ENCODE measurements around the gene NSG2.

The NSG2 gene

DNA sequence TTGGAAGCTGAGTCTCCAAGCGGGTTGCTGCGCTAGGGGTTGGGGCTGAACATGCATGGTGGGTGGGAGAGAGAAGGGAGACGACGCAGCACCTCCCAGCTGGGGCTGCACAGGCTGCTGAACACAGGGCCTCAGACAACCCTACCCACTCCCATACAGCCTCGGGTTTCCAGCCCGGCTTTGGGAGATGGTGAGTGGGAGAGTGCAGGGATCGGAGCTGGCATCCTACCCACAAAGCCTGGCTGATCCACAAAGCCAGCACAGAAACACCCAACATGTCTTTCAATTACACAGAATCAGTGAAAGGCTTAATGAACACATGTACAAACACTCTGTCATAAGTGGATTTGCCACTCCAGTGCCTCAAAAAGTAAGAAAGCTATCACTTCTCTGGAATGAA lies 64.8 kb downstream of the NSG2 start:
- TF ChIP-seq, protein P1, sequence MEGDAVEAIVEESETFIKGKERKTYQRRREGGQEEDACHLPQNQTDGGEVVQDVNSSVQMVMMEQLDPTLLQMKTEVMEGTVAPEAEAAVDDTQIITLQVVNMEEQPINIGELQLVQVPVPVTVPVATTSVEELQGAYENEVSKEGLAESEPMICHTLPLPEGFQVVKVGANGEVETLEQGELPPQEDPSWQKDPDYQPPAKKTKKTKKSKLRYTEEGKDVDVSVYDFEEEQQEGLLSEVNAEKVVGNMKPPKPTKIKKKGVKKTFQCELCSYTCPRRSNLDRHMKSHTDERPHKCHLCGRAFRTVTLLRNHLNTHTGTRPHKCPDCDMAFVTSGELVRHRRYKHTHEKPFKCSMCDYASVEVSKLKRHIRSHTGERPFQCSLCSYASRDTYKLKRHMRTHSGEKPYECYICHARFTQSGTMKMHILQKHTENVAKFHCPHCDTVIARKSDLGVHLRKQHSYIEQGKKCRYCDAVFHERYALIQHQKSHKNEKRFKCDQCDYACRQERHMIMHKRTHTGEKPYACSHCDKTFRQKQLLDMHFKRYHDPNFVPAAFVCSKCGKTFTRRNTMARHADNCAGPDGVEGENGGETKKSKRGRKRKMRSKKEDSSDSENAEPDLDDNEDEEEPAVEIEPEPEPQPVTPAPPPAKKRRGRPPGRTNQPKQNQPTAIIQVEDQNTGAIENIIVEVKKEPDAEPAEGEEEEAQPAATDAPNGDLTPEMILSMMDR (IDR thresholded peaks at IDR 0.05; ENCODE audit: low read depth, low read length), result no peak
- Histone ChIP-seq H3K9me3 (no peaks in the 10 kb centered on the region), H3K4me1 (no peaks in the 10 kb centered on the region; the same call in 1 of the 2 replicates), H3K36me3 (peaks cover 81% of the 10 kb centered on the region), H3K4me3 (ENCODE audit: low read depth, low read length) (no peak overlapping the region), H3K27me3 (no peaks in the 10 kb centered on the region)
- no peak for DNase-seq

DNA sequence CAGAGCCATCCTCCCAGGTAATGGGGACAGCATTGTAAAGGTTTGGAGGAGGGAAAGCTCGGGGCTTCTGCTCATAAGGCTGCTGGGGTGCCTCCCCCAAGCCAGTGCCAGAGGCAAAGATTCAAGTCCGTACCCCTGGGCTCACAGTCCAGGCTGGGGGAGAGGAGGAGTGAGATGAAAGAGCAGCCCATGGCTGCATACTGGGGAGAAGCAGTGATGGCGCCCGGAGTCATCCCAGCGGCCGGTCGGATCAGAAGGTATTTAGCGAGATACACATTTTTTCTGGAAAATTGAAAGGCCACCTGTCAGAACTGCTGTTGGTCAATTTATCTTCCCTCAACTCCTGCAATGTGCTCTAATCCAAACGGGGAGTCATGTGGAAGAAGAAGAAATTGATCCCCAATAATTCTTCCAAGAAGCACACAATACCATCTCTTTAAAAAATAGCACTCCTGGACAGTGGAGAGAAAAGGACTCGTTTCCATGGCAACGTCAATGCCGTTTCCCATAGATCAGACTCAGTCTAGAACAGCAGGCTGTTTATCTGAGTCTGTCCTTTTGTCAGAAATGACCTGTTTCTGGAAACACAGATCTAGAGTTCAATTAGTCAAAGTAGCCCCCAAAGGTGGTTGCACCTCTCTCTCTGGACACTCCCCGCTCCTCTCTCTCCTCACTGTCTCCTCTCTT lies 65.9 kb downstream of the NSG2 start:
- DNase-seq, result no peak
- Histone ChIP-seq H3K36me3 (peaks cover 74% of the 10 kb centered on the region), H3K9me3 (no peaks in the 10 kb centered on the region), H3K4me3 (ENCODE audit: low read depth, low read length) (no peak overlapping the region), H3K4me1 (no peaks in the 10 kb centered on the region; the same call in 1 of the 2 replicates), H3K27me3 (no peaks in the 10 kb centered on the region)
- TF ChIP-seq, protein P1 (IDR thresholded peaks at IDR 0.05; ENCODE audit: low read depth, low read length), result no peak

DNA sequence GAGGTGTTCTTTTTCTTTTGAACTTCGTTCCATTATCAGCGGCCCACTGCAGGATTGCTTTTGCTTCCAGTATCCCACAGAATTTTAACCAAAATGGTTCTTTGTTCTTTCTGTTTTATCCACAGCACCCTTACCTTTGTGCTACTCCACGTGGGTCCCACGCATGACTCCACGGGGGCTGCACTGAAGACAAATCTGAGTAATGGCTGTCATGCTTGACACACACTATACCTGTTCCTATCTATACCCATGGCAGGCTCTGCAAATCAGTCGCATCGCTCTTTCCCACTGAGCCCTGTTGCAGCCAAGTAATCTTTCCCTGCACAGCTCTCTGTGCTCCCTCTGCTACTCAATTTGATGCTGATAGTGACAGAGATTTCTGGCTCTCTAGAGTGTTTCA lies 69.7 kb downstream of the NSG2 start:
- TF ChIP-seq, protein P1 (IDR thresholded peaks at IDR 0.05; ENCODE audit: low read depth, low read length), result no peak
- DNase-seq, result no peak
- Histone ChIP-seq H3K27me3 (no peaks in the 10 kb centered on the region), H3K4me1 (peaks cover 17% of the 10 kb centered on the region), H3K4me3 (ENCODE audit: low read depth, low read length) (no peak overlapping the region), H3K36me3 (peaks cover 42% of the 10 kb centered on the region), H3K9me3 (no peaks in the 10 kb centered on the region)

DNA sequence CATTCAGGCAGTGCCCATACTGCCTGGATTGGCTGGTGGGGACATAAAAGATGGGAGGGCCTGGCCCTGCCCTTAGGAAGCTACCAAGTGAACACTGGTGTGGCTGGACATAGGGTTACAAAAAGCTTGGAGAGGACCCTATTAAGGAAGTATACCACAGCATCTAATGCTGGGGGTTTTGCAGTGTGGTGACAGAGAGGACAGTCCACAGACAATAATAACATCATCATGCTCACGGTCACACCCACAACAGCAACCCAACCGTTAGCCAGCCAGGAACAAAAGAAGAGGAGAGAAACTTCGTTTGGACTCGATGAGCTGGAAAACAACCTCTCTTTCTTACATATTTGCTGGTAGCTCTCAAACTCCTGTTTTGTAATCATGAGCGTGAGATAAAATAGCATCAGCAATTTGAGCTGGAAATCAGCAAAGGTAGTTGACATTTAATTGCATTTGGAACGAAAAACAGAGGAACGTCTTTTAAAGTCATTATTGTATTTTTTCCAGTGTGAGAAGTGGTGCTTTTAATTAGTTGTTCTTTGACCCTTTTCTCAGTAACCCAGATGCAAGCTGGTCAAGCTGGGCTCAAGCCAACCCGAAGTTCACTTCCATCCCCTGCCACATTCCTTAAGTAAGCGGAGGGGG lies 73.4 kb downstream of the NSG2 start:
- H3K36me3 ChIP-seq, result peaks cover 8% of the 10 kb centered on the region
- H3K4me3 ChIP-seq (ENCODE audit: low read depth, low read length), result no peak overlapping the region
- TF ChIP-seq, protein P1 (IDR thresholded peaks at IDR 0.05; ENCODE audit: low read depth, low read length), result no peak
- no peaks in the 10 kb centered on the region for H3K9me3 ChIP-seq
- H3K4me1 ChIP-seq, result peaks cover 26% of the 10 kb centered on the region
- no peak for DNase-seq
- H3K27me3 ChIP-seq, result no peaks in the 10 kb centered on the region

DNA sequence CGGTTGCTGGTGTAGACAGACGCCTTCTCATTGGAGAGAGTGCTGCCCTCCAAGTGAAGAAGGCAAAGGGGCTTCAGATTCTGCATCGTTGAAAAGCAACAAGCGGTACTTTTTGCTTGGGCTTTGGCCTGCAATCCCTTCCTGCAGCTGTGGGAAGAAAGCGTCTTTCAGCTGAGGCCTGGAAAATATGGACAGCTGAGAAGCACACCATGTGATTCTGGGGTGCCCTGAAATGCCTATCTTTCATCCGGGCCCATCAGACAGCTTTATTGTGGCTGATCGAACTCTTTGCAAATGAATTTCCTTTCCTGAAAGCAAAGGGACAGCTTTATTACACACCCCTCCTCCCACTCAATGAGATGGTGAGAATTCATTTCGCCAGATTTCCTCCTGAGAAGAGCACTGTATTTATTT lies 74.0 kb downstream of the NSG2 start:
- DNase-seq, result no peak
- Histone ChIP-seq H3K36me3 (peaks cover 5% of the 10 kb centered on the region), H3K27me3 (no peaks in the 10 kb centered on the region), H3K9me3 (no peaks in the 10 kb centered on the region), H3K4me1 (peaks cover 26% of the 10 kb centered on the region), H3K4me3 (ENCODE audit: low read depth, low read length) (no peak overlapping the region)
- TF ChIP-seq, protein P1 (IDR thresholded peaks at IDR 0.05; ENCODE audit: low read depth, low read length), result no peak

DNA sequence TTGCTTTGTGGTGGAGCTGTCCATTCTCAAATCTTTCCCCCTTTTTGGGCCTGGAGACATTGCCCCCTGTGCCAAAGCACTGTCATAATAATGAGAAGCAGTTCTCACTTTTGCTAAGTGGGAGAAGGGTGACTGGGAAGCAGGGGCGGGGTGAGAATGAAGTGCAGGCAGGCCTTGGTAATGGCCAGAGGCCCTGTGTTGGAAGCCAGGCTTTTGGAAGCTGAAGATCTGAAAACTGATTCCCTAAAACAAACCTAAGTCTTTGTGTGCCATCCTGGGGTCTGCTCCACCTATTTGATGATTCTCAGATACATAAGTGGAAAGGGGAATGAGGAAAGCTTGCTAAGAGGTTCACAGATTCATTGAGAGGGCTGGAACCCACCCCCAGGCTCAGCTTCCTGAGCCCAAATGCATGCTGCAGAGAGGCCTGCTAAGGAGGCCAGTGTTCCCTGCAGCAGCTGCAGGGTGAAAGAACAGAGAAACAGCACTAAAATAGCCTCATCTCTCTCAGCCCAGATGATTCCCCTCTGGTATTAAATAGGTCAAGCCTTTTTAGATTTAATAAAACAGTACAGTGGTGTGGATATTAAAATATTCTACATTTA lies 75.0 kb downstream of the NSG2 start:
- H3K9me3 ChIP-seq, result no peaks in the 10 kb centered on the region
- TF ChIP-seq, protein P1 (IDR thresholded peaks at IDR 0.05; ENCODE audit: low read depth, low read length), result no peak
- H3K4me1 ChIP-seq, result peaks cover 26% of the 10 kb centered on the region
- no peaks in the 10 kb centered on the region for H3K27me3 ChIP-seq
- peaks cover 3% of the 10 kb centered on the region for H3K36me3 ChIP-seq
- no peak overlapping the region for H3K4me3 ChIP-seq (ENCODE audit: low read depth, low read length)
- DNase-seq, result no peak

Data from BE2C (cell line).